Epithelial cell of proximal tubule (primary cell): Measurements from ENCODE around the gene IRAK1. TPM values are rescaled to one million over a fixed set of nuclear protein-coding genes. Genes with fewer than 3 reads are reported as not detected.

Experiments used
- DNase-seq: peaks from one replicate; pipeline ENCODE4 v3.0.0-alpha.2; 2011; ENCODE audit warnings: low read depth
- H3K4me3 ChIP-seq: 2 replicates; pipeline ENCODE4 v1.5.1; 2011; ENCODE audit warnings: low read depth, mild to moderate bottlenecking, low read length
- CTCF ChIP-seq: conservative IDR thresholded peaks from 2 replicates; pipeline ENCODE4 v1.5.1; 2012; ENCODE audit warnings: low read depth, mild to moderate bottlenecking, low read length
- total RNA-seq: library from RNA; depleted of rRNA; stranded (reverse); fragments of >200 nt; gene quantifications from 2 replicates; pipeline ENCODE4 v1.2.3, GENCODE V29; 2015

IRAK1 gene
- total RNA-seq, 1 donor from 2014 or later = 131 TPM

- no peak overlapping the region for H3K4me3 ChIP-seq
- TF ChIP-seq CTCF = no peak
These were observed 8.0 kb downstream of the IRAK1 start for GRCh38 chrX:154011376-154012335.

GRCh38 chrX:154010330-154011087 is 9.2 kb downstream of the IRAK1 start:
- no peak for DNase-seq
- TF ChIP-seq CTCF = no peak
- H3K4me3 ChIP-seq = no peak overlapping the region

More at GRCh38 chrX:154011376-154012335, 8.0 kb downstream of the IRAK1 start:
- DNase-seq = no peak

- no peak for DNase-seq
- no peak overlapping the region for H3K4me3 ChIP-seq
- TF ChIP-seq CTCF = no peak
These were observed 11.2 kb downstream of the IRAK1 start for GRCh38 chrX:154008521-154008920.

- no peak for DNase-seq
- TF ChIP-seq CTCF = no peak
- H3K4me3 ChIP-seq = no peak overlapping the region
These were observed 12.8 kb downstream of the IRAK1 start for GRCh38 chrX:154006947-154007346.

- no peak for TF ChIP-seq CTCF
- no peak for DNase-seq
- H3K4me3 ChIP-seq = no peak overlapping the region
These were observed 15.4 kb downstream of the IRAK1 start for GRCh38 chrX:154004315-154004714.

- H3K4me3 ChIP-seq = no peak overlapping the region
- peak; percentile 36 for DNase-seq
- no peak for TF ChIP-seq CTCF
These were observed 17.4 kb downstream of the IRAK1 start for GRCh38 chrX:154002215-154002719.
